Right lobe of liver (tissue), 4 donors: ENCODE data around the gene ATXN1L.

Experiments used
- CTCF ChIP-seq, 4 donors: fragments of 200-600 bp in 3 of 4; fragments of 450-650 bp in 1 of 4; IDR thresholded peaks; one replicate each; pipeline versions ENCODE4 v1.5.1 to v1.8.0; 2016 to 2022; ENCODE audit warnings: antibody characterized with exemption in 4 of 4, mild to moderate bottlenecking in 2 of 4
- POLR2A ChIP-seq: fragments of 450-650 bp; IDR thresholded peaks from one replicate; pipeline ENCODE4 v1.6.1; 2017; ENCODE audit warnings: antibody characterized with exemption, mild to moderate bottlenecking
- donor health status: DM: no; HTN: no; CAD: no.
- donor health status: DM: no; HTN: no; CAD: no.
- donor health status: DM: no; HTN: yes; CAD: no.

- TF ChIP-seq CTCF (IDR thresholded peaks at IDR 0.05) (no peak), POLR2A (no peak)
Observed at GRCh38 chr16:71904239-71904638, 58.5 kb downstream of the ATXN1L start.
